HepG2 (cell line): ENCODE data around the gene MYH7. TPM values are rescaled to one million over a fixed set of nuclear protein-coding genes. Genes with fewer than 3 reads are reported as not detected.
A peak's percentile ranks its signal among the peaks of the same experiment; 100 is the strongest.

ENCODE experiments used
- ATAC-seq: fragments of 200-7000 bp; cut with Tn5 transposase; 3 replicates; pipeline ENCODE4 v1.9.1; 2020; ENCODE audit warnings: mild to moderate bottlenecking, moderate library complexity
- BruUV-seq: library from RNA; stranded (reverse); fragments of 400-500 nt; replicated peaks from 2 replicates; lab custom pipeline; 2021; lab: Mats Ljungman, UMichigan
- CTCF ChIA-PET: fragments of 300-600 bp; formaldehyde crosslinking; extraction: SDS; loops from one replicate; lab custom pipeline; 2021; ENCODE audit warnings: low total read pairs, inconsistent platforms, low intra/inter-chr PET ratio; lab: Yijun Ruan, JAX
- POLR2A ChIA-PET: fragments of 350-600 bp; sonication (Branson Sonifier 250); formaldehyde crosslinking; loops from one replicate; lab custom pipeline; 2020; ENCODE audit warnings: antibody characterized with exemption, inconsistent platforms; lab: Yijun Ruan, JAX
- DNase-seq: peaks from one replicate; pipeline ENCODE4 v3.0.0-alpha.2; 2015; ENCODE audit warnings: low spot score
- FAIRE-seq: peaks from 3 replicates; lab custom pipeline; 2011; peaks lifted over from hg19 to GRCh38; lab: Jason Lieb, UNC
- H2AFZ ChIP-seq: one replicate; pipeline ENCODE4 v1.6.1; 2011; ENCODE audit warnings: low read length, inconsistent platforms
- H3K27ac ChIP-seq: fragments of 300-600 bp; 3 replicates; pipeline ENCODE4 v1.8.0; 2011; ENCODE audit warnings: mixed run types, mild to moderate bottlenecking, mixed read lengths, low read length, inconsistent platforms; ENCODE audit not compliant: insufficient read depth; ENCODE audit errors: extremely low read length
- H3K27me3 ChIP-seq, 2 experiments: fragments of 200-600 bp in 1 of 2; 2 replicates in 1 of 2; 3 replicates in 1 of 2; pipeline versions ENCODE4 v1.6.0 to v1.8.0; 2011; ENCODE audit warnings: low read length in 2 of 2, mild to moderate bottlenecking in 2 of 2, moderate library complexity in 2 of 2, inconsistent platforms in 1 of 2; ENCODE audit not compliant: insufficient read depth in 2 of 2, control insufficient read depth in 1 of 2
- H3K36me3 ChIP-seq, 2 experiments: fragments of 200-600 bp in 1 of 2; replicated peaks in 1 of 2; 2 replicates in 1 of 2; 3 replicates in 1 of 2; pipeline versions ENCODE4 v1.5.1 to v1.8.0; 2011; ENCODE audit warnings: low read length in 2 of 2, inconsistent platforms in 1 of 2; ENCODE audit not compliant: insufficient read depth in 2 of 2, control insufficient read depth in 1 of 2
- H3K4me1 ChIP-seq: 2 replicates; pipeline ENCODE4 v1.5.1; 2012; ENCODE audit warnings: low read length, inconsistent platforms; ENCODE audit not compliant: insufficient read depth
- H3K4me2 ChIP-seq: 2 replicates; pipeline ENCODE4 v1.6.0; 2011; ENCODE audit warnings: low read depth, low read length, inconsistent platforms
- H3K4me3 ChIP-seq, 3 experiments: fragments of 200-600 bp in 1 of 3; sonication (generic), shearing (Covaris generic) in 1 of 3; replicated peaks in 1 of 3; 2 replicates each; pipeline ENCODE4 v1.5.1; 2011 to 2016; ENCODE audit warnings: low read length in 3 of 3, inconsistent platforms in 2 of 3, low read depth in 2 of 3, mild to moderate bottlenecking in 2 of 3, control low read depth in 1 of 3, mixed read lengths in 1 of 3; ENCODE audit not compliant: insufficient read depth in 1 of 3
- H3K79me2 ChIP-seq: one replicate; pipeline ENCODE4 v1.6.1; 2011; ENCODE audit warnings: low read length, inconsistent platforms; ENCODE audit not compliant: insufficient read depth
- H3K9ac ChIP-seq: 2 replicates; pipeline ENCODE4 v1.6.0; 2011; ENCODE audit warnings: mild to moderate bottlenecking, low read depth, low read length, inconsistent platforms; ENCODE audit not compliant: insufficient read depth
- H3K9me3 ChIP-seq: 2 replicates; pipeline ENCODE4 v1.5.1; 2012; ENCODE audit warnings: mild to moderate bottlenecking, low read length
- H4K20me1 ChIP-seq: 2 replicates; pipeline ENCODE4 v1.6.0; 2011; ENCODE audit warnings: inconsistent platforms, mild to moderate bottlenecking, low read length, moderate library complexity; ENCODE audit not compliant: insufficient read depth
- ATF1 ChIP-seq: IDR thresholded peaks from 2 replicates; pipeline ENCODE4 v1.6.1; 2016; ENCODE audit warnings: mild to moderate bottlenecking, control low read depth
- CHD4 ChIP-seq: fragments of 200-600 bp; sonication (generic); IDR thresholded peaks from 2 replicates; pipeline ENCODE4 v1.7.0; 2017; ENCODE audit warnings: mild to moderate bottlenecking, low read length, borderline replicate concordance
- DZIP1 ChIP-seq: sonication (generic); formaldehyde crosslinking; IDR thresholded peaks from 2 replicates; pipeline ENCODE4 v1.5.0; 2020; ENCODE audit warnings: mild to moderate bottlenecking, missing genetic modification reagents
- FOXK1 ChIP-seq: sonication (generic); formaldehyde crosslinking; IDR thresholded peaks from 2 replicates; pipeline ENCODE4 v1.4.0; 2020; ENCODE audit warnings: low read depth, missing genetic modification reagents, borderline replicate concordance
- JDP2 ChIP-seq: sonication (generic); formaldehyde crosslinking; IDR thresholded peaks from 2 replicates; pipeline ENCODE4 v1.8.1; 2022; ENCODE audit warnings: missing genetic modification reagents, borderline replicate concordance
- LRRFIP1 ChIP-seq: sonication (generic); formaldehyde crosslinking; conservative IDR thresholded peaks from 2 replicates; pipeline ENCODE4 v1.4.0; 2020; ENCODE audit warnings: missing genetic modification reagents
- NR2F1 ChIP-seq, 2 experiments: fragments of 450-650 bp in 1 of 2; formaldehyde crosslinking in 1 of 2; IDR thresholded peaks; 2 replicates each; pipeline versions ENCODE4 v1.5.0 to v1.6.1; 2016 to 2020; ENCODE audit warnings: mild to moderate bottlenecking in 1 of 2, missing compliant biosample characterization in 1 of 2, missing genetic modification reagents in 1 of 2, moderate library complexity in 1 of 2
- PHF21A ChIP-seq: sonication (generic); formaldehyde crosslinking; IDR thresholded peaks from 2 replicates; pipeline ENCODE4 v1.5.0; 2020; ENCODE audit warnings: mild to moderate bottlenecking, missing genetic modification reagents
- ZBTB21 ChIP-seq: sonication (generic); formaldehyde crosslinking; IDR thresholded peaks from 2 replicates; pipeline ENCODE4 v1.4.0; 2020; ENCODE audit warnings: missing genetic modification reagents
- ZBTB3 ChIP-seq: sonication (generic); formaldehyde crosslinking; IDR thresholded peaks from 2 replicates; pipeline ENCODE4 v1.4.0; 2020; ENCODE audit warnings: low read depth, mild to moderate bottlenecking, moderate library complexity, missing genetic modification reagents, borderline replicate concordance
- ZBTB38 ChIP-seq: sonication (generic); formaldehyde crosslinking; IDR thresholded peaks from 2 replicates; pipeline ENCODE4 v1.5.1; 2020; ENCODE audit warnings: mild to moderate bottlenecking, missing genetic modification reagents
- ZNF101 ChIP-seq: sonication (generic); formaldehyde crosslinking; IDR thresholded peaks from 2 replicates; pipeline ENCODE4 v1.4.0; 2020; ENCODE audit warnings: mild to moderate bottlenecking, low read depth, missing genetic modification reagents, borderline replicate concordance
- ZNF136 ChIP-seq: sonication (generic); formaldehyde crosslinking; IDR thresholded peaks from 2 replicates; pipeline ENCODE4 v1.8.1; 2022; ENCODE audit warnings: low read depth, mild to moderate bottlenecking, moderate library complexity, missing genetic modification reagents
- ZNF317 ChIP-seq: sonication (generic); formaldehyde crosslinking; IDR thresholded peaks from 2 replicates; pipeline ENCODE4 v1.5.0; 2020; ENCODE audit warnings: mild to moderate bottlenecking, missing genetic modification reagents
- ZNF354B ChIP-seq: sonication (generic); formaldehyde crosslinking; IDR thresholded peaks from 2 replicates; pipeline ENCODE4 v1.8.0; 2022; ENCODE audit warnings: mild to moderate bottlenecking, missing genetic modification reagents
- ZNF484 ChIP-seq: sonication (generic); formaldehyde crosslinking; IDR thresholded peaks from 2 replicates; pipeline ENCODE4 v1.5.1; 2020; ENCODE audit warnings: mild to moderate bottlenecking, low read depth, missing genetic modification reagents, borderline replicate concordance
- ZNF768 ChIP-seq: sonication (generic); formaldehyde crosslinking; IDR thresholded peaks from 2 replicates; pipeline ENCODE4 v1.4.0; 2020; ENCODE audit warnings: missing genetic modification reagents
- WGBS: methylation state at CpG from one replicate; pipeline ENCODE4 v1.1.6; 2017; ENCODE audit warnings: low lambda C conversion rate; 5-methylcytosine and 5-hydroxymethylcytosine counted together
- in situ Hi-C: cut with HindIII; loops from 2 replicates; pipeline ENCODE4 v1.10.0; 2017; ENCODE audit warnings: low pct_unique_long_range_greater_than_20kb; ENCODE audit not compliant: extremely low pct_ligation_motif_present
- intact Hi-C: fragments of 100-400 bp; cut with micrococcal nuclease; formaldehyde crosslinking; loops from one replicate; pipeline ENCODE4 v1.10.0; 2022; ENCODE audit not compliant: unreplicated experiment
- polyA plus RNA-seq, 8 experiments: library from polyadenylated mRNA; depleted of rRNA in 3 of 8; stranded (reverse) in 7 of 8; unstranded in 1 of 8; fragments of >200 nt; fragmentation: Illumina TruSeq in 4 of 8; extraction: Trizol in 4 of 8; gene quantifications; 2 replicates each; pipeline versions ENCODE4 v1.2.1 to v1.2.3, GENCODE V29; 2011 to 2016; ENCODE audit warnings: low read depth in 4 of 8, missing spikeins in 1 of 8, mixed read lengths in 1 of 8; ENCODE audit not compliant: insufficient read depth in 1 of 8
- total RNA-seq, 5 experiments: library from RNA; depleted of rRNA; stranded (reverse); fragments of >200 nt; fragmentation: Illumina TruSeq; extraction: Trizol; gene quantifications; 2 replicates each; pipeline ENCODE4 v1.2.3, GENCODE V29; 2016; ENCODE audit warnings: low read depth in 1 of 5

MYH7 gene
- total and polyA plus RNA-seq, 2 of the 13 experiments (the other 11 are each of a cell fraction or from before 2014, with no cell fraction given) = 0.04 TPM; not detected in 1

- Histone ChIP-seq H3K4me2 (peak overlapping the region; percentile 82), H3K9me3 (no peaks in the 10 kb centered on the region), H2AFZ (peak overlapping the region; percentile 55), H3K27ac (peak overlapping the region; percentile 70), H3K79me2 (peaks cover 20% of the 10 kb centered on the region), H3K9ac (no peak overlapping the region), H3K27me3 (peaks cover 0 to 4% of the 10 kb centered on the region in 2 experiments; a peak in 1 of 5 replicates), H3K4me1 (peaks cover 14% of the 10 kb centered on the region), H3K4me3 (peak overlapping the region in 2 of 3 experiments; percentile 90 to 94; a peak in 4 of 6 replicates), H4K20me1 (no peaks in the 10 kb centered on the region), H3K36me3 (peaks cover 7 to 27% of the 10 kb centered on the region in 2 experiments; a peak in 4 of 5 replicates)
- WGBS = 92% methylated on average over 15 of the region's 15 CpGs
- ChIA-PET CTCF (interaction anchor here (1.0 to 1.6 kb wide), 2 partner anchors 9 to 90 kb away, joined by 4 to 6 read pairs; no protein-coding TSS in a partner anchor), POLR2A (interaction anchor here (1.2 kb wide), 2 partner anchors 59 to 87 kb away, joined by 3 to 4 read pairs; partner anchors contain the start of gene THTPA)
- in situ Hi-C loops = no loop called here
- no peak for DNase-seq
- no peak for FAIRE-seq
- no TSS peak for BruUV-seq
- no peak; the same call in 2 of the 3 replicates for ATAC-seq
- intact Hi-C loops = loop anchor here (1.0 kb wide), 3 partner anchors 11 to 182 kb away; partner anchors contain the start of genes HOMEZ and PABPN1
- TF ChIP-seq ATF1 (no peak), ZNF317 (CRISPR knock-in tag) (no peak), DZIP1 (CRISPR knock-in tag) (peak; percentile 77; the same call in 1 of the 2 replicates), ZBTB21 (no peak), ZBTB38 (CRISPR knock-in tag) (no peak), NR2F1 (CRISPR knock-in tag; IDR thresholded peaks at IDR 0.05) (0 out of 4 replicates have a peak, but pooled peaks of 1 of the 2 experiments have one; percentile 41), FOXK1 (no peak), ZNF136 (CRISPR knock-in tag) (no peak), JDP2 (CRISPR knock-in tag) (no peak), ZNF101 (0 out of 2 replicates have a peak, but pooled peaks have one; percentile 62), ZNF484 (CRISPR knock-in tag) (no peak), ZNF354B (CRISPR knock-in tag) (0 out of 2 replicates have a peak, but pooled peaks have one; percentile 96), PHF21A (CRISPR knock-in tag) (no peak), LRRFIP1 (CRISPR knock-in tag) (no peak), ZNF768 (CRISPR knock-in tag) (no peak), ZBTB3 (CRISPR knock-in tag) (no peak), CHD4 (no peak)
Measured at GRCh38 chr14:23468704-23469126, 33.3 kb upstream of the MYH7 start.
